HG03571 (cell line): ENCODE data around the gene ALOX5.
"Not testable (repeated sequence)": the region's sequence is repeated elsewhere in the genome, so short reads cannot be mapped to it uniquely, and the experiment has no call there.

Experiments used
- ATAC-seq: cut with Tn5 transposase; IDR thresholded peaks from one replicate; pipeline ENCODE4 v1.9.1; 2021; ENCODE audit not compliant: unreplicated experiment

The ALOX5 gene

GRCh38 chr10:45461034-45461433 is 87.0 kb downstream of the ALOX5 start:
- ATAC-seq = peak; percentile 71

GRCh38 chr10:45463244-45464116 is 89.5 kb downstream of the ALOX5 start:
- no peak for ATAC-seq

- peak; percentile 37 for ATAC-seq
These were observed 91.0 kb downstream of the ALOX5 start for GRCh38 chr10:45464958-45465567.

- ATAC-seq = no peak
These were observed 92.8 kb downstream of the ALOX5 start for GRCh38 chr10:45466784-45467183.

DNA sequence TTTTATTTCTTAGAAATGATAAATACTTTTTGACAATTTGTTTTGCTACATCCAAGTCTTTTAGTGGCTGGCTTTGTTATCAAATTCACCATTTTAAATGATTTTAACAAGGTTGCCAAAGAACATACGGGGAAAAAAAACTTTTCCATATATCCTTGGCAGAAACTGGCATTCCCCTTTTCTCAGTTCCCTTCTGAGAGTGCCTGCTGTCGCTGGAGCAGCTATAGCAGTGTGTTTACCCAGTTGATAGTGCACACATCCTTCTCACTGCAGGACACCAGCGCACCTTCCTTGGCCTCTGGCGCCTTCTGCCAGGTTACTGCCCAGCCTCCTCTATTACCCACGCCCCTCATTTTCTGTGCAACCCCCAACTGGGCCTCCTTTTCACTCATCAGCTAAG is 94.1 kb downstream of the ALOX5 start:
- no peak for ATAC-seq

DNA sequence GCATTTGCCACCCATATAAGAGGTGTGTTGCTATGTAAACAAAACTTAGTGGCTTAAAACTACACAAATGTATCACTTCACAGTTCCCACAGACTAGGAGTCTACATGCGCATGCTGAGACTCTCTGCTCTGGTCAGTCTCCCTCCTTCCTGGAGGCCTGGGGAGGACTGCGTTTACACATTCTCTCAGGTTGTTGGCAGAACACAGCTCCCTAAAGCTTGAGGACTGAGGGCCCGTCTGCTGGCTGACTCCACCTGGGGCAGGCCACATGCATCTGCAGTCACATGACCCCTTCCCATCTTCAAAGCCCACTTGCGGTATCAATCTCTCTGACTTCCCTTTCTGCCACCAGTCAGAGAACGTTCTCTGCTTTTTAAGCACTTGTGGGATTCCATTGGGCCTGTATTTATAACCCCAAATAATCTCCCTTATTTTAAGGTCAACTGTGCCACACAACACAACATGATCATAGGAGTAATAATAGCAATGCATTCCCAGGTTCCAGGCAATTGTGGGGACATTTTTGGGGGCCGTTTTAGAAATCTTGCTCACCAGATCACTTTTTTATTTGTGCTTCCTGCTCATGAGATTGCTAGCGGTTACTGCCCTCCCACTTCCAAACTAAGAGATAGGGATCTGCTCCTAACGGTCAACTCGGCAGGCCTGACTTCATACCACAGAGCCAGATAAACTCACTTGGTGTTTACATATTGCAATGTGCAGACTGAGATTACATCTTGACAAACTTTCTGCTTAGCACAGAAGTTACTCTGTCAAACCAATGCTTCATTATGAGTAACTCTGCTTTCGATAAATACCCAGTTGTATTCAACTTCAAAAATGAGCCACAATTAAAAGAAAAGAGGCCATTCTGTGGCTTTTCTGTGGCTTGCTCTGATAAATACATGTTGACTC is 96.3 kb downstream of the ALOX5 start:
- ATAC-seq = no peak

DNA sequence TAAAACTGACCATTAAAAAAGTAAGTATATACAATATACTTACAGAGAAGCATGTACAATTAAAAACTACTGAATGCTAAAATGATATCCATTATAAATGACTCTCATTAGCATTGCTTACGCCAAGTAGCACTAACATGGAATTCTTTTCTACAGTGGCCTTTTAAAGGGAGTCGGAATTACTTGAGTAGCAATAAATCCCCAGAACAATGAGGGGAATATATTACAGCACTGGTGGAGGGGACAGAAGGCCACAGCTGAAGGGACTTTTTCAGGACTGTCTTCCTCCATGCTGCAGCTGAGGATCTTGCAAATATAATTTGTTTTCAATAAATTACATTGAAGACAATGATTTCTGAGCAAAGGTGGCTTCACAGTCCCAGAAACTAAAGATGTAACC is 97.0 kb downstream of the ALOX5 start:
- ATAC-seq = no peak

DNA sequence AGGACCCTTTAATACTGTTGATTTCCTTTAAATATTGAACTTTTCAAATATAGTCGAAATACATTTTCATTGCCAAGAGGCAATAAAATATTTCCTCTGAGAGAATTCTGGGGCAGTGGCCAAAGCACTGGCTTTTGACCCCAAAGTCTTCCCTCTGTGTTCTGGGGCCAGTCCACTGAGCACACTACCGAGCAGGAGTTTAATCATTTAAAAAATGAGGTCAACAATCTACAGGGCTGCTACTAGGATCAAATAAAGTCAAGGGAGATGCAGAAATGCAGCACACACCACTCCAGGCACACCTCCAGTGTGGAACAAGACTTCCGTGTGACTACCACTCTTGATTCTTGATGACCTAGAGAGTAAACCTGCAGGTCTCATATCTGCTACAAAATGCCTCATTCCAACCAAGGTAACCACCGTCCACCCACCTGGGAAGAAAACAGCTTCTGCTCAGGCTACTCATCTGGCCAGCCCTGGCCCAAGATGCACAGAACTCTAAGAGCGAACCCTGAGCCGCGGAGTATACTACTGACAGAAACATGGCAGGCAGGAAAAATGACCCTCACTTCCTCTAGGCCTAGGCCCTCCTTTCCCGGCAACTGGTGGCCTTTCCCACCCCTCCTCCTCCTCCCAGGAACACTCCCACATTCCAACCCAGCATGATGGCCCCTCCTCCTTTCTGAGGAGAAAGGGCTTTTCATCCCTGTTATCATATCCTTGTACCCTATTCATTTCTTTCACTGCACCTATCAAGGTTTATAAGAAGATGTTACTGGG is 97.7 kb downstream of the ALOX5 start:
- ATAC-seq = no peak

DNA sequence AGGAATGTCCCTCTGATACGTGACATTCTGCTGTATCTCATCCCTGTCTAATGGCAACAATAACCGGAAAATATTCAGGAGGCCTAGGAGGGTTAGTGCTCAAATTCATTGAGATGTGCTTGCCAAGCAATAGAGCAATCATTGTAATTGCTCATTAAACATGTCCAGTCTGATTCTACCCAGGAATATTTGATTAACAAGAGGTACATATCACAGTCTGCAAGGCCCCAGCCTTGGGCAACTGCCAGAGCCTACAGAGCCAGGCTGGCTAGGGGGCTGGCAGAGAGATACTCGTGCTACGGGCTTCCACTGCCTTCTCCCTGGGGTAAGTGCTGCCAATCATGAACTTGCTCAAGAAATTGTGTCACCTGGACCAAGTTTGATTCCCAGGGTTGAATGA is 99.1 kb downstream of the ALOX5 start:
- ATAC-seq = no peak

DNA sequence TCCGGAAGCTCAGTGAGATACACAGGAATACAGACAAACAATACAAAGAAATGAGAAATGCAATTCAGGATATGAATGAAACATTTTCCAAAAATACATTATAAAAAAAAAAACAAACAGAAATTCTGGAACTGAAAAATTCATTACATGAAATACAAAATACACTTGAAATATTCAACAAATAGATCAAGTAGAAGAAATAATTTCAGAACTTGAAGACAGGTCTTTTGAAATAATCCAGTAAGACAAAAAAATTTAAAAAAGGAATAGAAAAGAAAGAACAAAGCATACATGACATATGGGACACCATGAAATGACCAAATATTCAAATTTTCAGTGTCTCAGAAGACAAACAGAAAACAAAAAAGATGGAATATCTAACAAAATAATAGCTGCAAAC is 102.5 kb downstream of the ALOX5 start:
- no peak for ATAC-seq

GRCh38 chr10:45480294-45480693 is 106.3 kb downstream of the ALOX5 start:
- no peak for ATAC-seq

GRCh38 chr10:45481100-45481499 is 107.1 kb downstream of the ALOX5 start:
- ATAC-seq = not testable (repeated sequence)

- no peak for ATAC-seq
These were observed 109.0 kb downstream of the ALOX5 start for GRCh38 chr10:45483002-45483401.

- ATAC-seq = no peak
These were observed 113.7 kb downstream of the ALOX5 start for GRCh38 chr10:45487735-45488134.

DNA sequence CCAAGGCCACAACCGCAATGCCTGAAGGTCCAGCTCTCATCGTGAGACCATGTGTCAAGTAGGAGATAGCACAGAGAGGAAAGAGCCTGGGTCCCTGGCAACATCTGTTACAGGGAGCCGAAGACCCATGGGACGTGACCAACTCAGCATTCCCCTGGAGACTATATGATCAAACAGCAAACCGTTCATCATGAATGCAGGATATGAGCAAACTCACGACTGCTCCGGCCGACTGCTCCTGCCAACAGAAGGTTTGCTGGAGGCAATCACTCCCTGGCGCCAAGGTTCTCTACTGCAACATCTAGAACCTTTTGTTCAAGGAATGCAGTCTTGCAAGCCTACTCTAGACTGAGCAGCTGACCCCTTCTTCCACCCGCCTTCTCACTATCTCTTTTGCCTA is 114.3 kb downstream of the ALOX5 start:
- ATAC-seq = no peak

DNA sequence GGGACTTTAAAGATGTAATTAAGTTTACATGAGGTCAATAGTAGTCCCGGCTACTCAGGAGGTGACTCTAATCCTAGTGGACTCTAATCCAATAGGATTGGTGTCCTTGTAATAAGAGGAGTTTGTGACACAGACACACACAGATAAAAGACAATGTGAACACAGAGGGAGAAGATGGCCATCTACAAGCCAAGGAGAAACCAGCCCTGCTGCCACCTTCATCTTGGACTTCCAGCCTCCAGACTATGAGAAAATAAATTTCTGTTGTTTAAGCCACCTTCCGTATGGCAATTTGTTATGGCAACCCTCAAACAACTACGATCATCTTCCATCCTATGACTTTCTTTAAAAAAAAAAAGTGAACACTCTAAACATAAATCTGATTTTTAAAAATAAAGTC is 116.3 kb downstream of the ALOX5 start:
- ATAC-seq = no peak

DNA sequence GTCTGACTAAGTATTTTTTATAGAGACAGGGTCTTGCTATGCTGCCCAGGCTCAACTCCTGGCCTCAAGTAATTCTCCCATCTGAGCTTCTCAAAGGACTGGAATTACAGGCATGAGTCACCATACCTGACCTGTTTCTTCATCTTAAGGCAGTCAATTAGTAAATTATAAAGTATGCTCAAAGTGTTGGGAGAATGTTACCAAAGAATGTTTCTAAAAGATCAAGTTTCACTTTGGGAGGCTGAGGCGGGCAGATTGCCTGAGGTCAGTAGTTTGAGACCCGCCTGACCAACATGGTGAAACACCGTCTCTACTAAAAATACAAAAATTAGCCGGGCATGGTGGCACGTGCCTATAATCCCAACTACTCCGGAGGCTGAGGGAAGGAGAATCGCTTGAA is 117.0 kb downstream of the ALOX5 start:
- ATAC-seq = no peak
